Right atrium auricular region (tissue), 2 donors: ENCODE results near the gene NUP62CL. TPM values are rescaled to one million over a fixed set of nuclear protein-coding genes. Genes with fewer than 3 reads are reported as not detected.

Source experiments
- DNase-seq: peaks from one replicate; pipeline ENCODE4 v3.0.0-alpha.2; 2019; ENCODE audit warnings: low spot score
- H3K27ac ChIP-seq, 2 donors: fragments of 200-600 bp; sonication (generic); 1 replicate in 1 of 2; 2 replicates in 1 of 2; pipeline ENCODE4 v1.5.1; 2016 to 2019
- H3K27me3 ChIP-seq, 2 donors: fragments of 200-600 bp; sonication (generic); one replicate each; pipeline versions ENCODE4 v1.5.1 to v1.6.0; 2017 to 2019
- H3K36me3 ChIP-seq: fragments of 200-600 bp; sonication (generic); one replicate; pipeline ENCODE4 v1.5.1; 2016
- H3K4me1 ChIP-seq, 2 donors: fragments of 200-600 bp; sonication (generic); one replicate each; pipeline versions ENCODE4 v1.5.1 to v1.6.0; 2017 to 2019
- H3K4me3 ChIP-seq, 2 donors: fragments of 200-600 bp; sonication (generic); 1 replicate in 1 of 2; 2 replicates in 1 of 2; pipeline ENCODE4 v1.5.1; 2017 to 2019; ENCODE audit warnings: mild to moderate bottlenecking in 1 of 2, moderate library complexity in 1 of 2
- H3K9me3 ChIP-seq, 2 donors: fragments of 200-600 bp; sonication (generic); one replicate each; pipeline ENCODE4 v1.5.1; 2019
- total RNA-seq, 2 donors: library from RNA; depleted of rRNA; stranded (reverse); fragments of >200 nt; gene quantifications; one replicate each; pipeline ENCODE4 v1.1.0, GENCODE V29; 2016
- TF ChIP-seq, protein P1 (sequence below), 2 donors: fragments of 200-600 bp; sonication (generic); IDR thresholded peaks; one replicate each; pipeline ENCODE4 v1.5.1; 2019; ENCODE audit warnings: antibody characterized with exemption in 2 of 2

The NUP62CL gene
- total RNA-seq, 2 donors from 2014 or later = not detected

DNA sequence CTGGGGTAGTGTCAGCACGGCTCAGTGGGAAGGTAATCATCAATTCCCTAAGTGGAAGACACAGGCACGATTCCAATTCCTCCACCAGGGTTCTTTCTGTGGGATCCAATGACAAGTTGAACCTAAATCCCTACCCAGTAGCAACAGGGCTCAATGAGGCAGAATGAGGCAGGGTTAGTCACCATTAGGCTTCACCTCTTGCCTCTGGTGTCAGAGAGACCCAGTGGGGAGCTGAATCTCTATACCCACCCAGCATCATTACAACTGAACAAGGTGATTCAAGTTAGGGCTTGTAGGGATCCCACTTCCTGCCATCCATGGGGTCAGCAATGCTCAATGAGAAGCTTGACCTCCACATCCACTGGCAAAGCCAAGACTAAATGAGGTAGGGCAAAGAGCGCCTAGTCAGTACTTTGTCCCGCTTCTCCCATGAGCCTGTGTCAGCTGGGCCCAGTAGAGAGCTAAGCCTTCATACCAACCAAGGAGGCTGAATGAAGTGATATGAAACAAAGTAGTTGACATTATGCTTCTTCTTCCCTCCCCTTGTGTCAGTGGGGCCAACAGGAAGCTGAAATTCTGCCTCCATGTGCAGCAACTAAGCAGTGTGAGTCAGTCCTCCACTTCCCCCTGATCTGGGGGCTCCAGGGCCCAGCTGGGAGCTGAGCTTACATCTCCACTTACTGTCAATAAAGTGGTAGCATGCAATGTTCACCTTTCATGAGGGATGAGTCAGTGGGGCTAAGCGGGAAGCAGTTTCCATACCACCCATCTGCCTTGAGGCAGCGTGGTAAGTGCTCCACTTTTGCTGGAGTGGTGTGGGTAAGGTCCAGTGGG, 51.2 kb downstream of the NUP62CL start:
- no peaks in the 10 kb centered on the region for H3K36me3 ChIP-seq
- H3K4me1 ChIP-seq = no peaks in the 10 kb centered on the region
- no peak overlapping the region for H3K4me3 ChIP-seq
- H3K27me3 ChIP-seq = peaks cover 0 to 3% of the 10 kb centered on the region in 2 donors
- TF ChIP-seq, protein P1, sequence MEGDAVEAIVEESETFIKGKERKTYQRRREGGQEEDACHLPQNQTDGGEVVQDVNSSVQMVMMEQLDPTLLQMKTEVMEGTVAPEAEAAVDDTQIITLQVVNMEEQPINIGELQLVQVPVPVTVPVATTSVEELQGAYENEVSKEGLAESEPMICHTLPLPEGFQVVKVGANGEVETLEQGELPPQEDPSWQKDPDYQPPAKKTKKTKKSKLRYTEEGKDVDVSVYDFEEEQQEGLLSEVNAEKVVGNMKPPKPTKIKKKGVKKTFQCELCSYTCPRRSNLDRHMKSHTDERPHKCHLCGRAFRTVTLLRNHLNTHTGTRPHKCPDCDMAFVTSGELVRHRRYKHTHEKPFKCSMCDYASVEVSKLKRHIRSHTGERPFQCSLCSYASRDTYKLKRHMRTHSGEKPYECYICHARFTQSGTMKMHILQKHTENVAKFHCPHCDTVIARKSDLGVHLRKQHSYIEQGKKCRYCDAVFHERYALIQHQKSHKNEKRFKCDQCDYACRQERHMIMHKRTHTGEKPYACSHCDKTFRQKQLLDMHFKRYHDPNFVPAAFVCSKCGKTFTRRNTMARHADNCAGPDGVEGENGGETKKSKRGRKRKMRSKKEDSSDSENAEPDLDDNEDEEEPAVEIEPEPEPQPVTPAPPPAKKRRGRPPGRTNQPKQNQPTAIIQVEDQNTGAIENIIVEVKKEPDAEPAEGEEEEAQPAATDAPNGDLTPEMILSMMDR (IDR thresholded peaks at IDR 0.05) = no peak
- no peak for DNase-seq
- H3K9me3 ChIP-seq = no peaks in the 10 kb centered on the region
- H3K27ac ChIP-seq = no peak overlapping the region

DNA sequence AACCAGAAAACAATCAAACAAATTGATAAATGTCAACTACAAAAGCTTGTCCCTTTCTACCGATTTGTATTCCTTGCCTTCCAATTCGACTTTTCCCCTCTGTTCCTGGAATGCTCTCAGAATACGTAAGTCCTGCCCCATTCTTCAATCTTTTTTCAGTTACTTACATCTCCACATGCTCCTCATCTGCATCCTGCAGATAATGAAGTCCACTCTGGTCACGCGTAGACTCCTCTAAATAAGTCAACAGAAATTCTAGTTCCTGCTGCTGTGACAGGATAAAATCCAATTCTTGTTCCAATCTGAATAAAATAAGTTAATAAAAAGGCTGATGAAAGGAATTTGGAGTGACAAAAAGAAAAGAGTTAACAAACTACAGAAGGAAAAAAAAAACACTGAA, 53.2 kb downstream of the NUP62CL start:
- TF ChIP-seq, protein P1 (IDR thresholded peaks at IDR 0.05) = no peak
- Histone ChIP-seq H3K4me3 (no peak overlapping the region), H3K9me3 (no peaks in the 10 kb centered on the region)

GRCh38 chrX:107146670-107147069, 59.6 kb downstream of the NUP62CL start:
- Histone ChIP-seq H3K27ac (no peak overlapping the region), H3K36me3 (no peaks in the 10 kb centered on the region), H3K9me3 (no peaks in the 10 kb centered on the region), H3K4me1 (no peaks in the 10 kb centered on the region), H3K27me3 (no peaks in the 10 kb centered on the region), H3K4me3 (no peak overlapping the region)
- DNase-seq = no peak
- TF ChIP-seq, protein P1 (IDR thresholded peaks at IDR 0.05) = no peak

More for the DNA sequence above, 53.2 kb downstream of the NUP62CL start:
- Histone ChIP-seq H3K4me1 (no peaks in the 10 kb centered on the region), H3K27ac (no peak overlapping the region), H3K36me3 (no peaks in the 10 kb centered on the region), H3K27me3 (peaks cover 0 to 3% of the 10 kb centered on the region in 2 donors)
- DNase-seq = no peak

DNA sequence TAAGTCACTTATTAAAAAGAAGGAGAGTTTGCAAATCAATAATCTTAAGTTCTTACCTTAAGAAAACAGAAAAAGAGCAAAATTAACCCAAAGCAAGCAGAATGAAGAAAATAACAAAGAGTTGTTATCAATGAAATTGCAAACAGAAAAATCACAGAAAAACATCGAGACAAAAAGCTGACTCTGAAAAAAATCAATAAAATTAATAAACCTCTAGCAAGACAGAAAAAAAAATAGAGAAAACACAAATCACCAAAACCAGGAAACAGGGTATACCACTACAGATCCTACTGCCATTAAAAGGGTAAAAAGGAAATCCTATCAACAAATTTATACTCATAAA, 70.3 kb downstream of the NUP62CL start:
- TF ChIP-seq, protein P1 (IDR thresholded peaks at IDR 0.05) = no peak
- H3K4me1 ChIP-seq = no peaks in the 10 kb centered on the region
- no peak overlapping the region for H3K4me3 ChIP-seq
- DNase-seq = no peak
- H3K27me3 ChIP-seq = no peaks in the 10 kb centered on the region
- no peak overlapping the region for H3K27ac ChIP-seq
- no peaks in the 10 kb centered on the region for H3K9me3 ChIP-seq
- H3K36me3 ChIP-seq = no peaks in the 10 kb centered on the region

GRCh38 chrX:107135049-107135964, 70.9 kb downstream of the NUP62CL start:
- no peak for DNase-seq
- Histone ChIP-seq H3K27me3 (no peaks in the 10 kb centered on the region), H3K4me3 (no peak overlapping the region), H3K36me3 (no peaks in the 10 kb centered on the region), H3K9me3 (no peaks in the 10 kb centered on the region), H3K4me1 (no peaks in the 10 kb centered on the region), H3K27ac (no peak overlapping the region)
- TF ChIP-seq, protein P1 (IDR thresholded peaks at IDR 0.05) = no peak
